ENCODE measurements around the gene JARID2.

- TF ChIP-seq CTCF (IDR thresholded peaks at IDR 0.05): no peak
- no peak for TF ChIP-seq POLR2A (IDR thresholded peaks at IDR 0.05)
Observed at GRCh38 chr6:15243910-15244619, 1.8 kb upstream of the JARID2 start.

Data from heart left ventricle (tissue), 13 donors.